Skeletal muscle satellite cell (primary cell): ENCODE data around the gene CRACDL.

Source experiments
- H3K27me3 ChIP-seq: 2 replicates; pipeline ENCODE4 v1.7.0; 2013; ENCODE audit warnings: low read length; ENCODE audit not compliant: control insufficient read depth, insufficient read depth
- H3K36me3 ChIP-seq: 2 replicates; pipeline ENCODE4 v1.7.0; 2013; ENCODE audit warnings: mild to moderate bottlenecking, control low read depth, low read length; ENCODE audit not compliant: insufficient read depth
- H3K4me1 ChIP-seq: 2 replicates; pipeline ENCODE4 v1.7.0; 2013; ENCODE audit warnings: low read length; ENCODE audit not compliant: control insufficient read depth, insufficient read depth
- H3K4me2 ChIP-seq: 2 replicates; pipeline ENCODE4 v1.7.0; 2013; ENCODE audit warnings: mild to moderate bottlenecking, low read length
- H3K4me3 ChIP-seq: 2 replicates; pipeline ENCODE4 v1.7.0; 2013; ENCODE audit warnings: low read length
- H3K9ac ChIP-seq: 2 replicates; pipeline ENCODE4 v1.7.0; 2013; ENCODE audit warnings: mild to moderate bottlenecking, low read depth, low read length, moderate library complexity
- H3K9me3 ChIP-seq: replicated peaks from 2 replicates; pipeline ENCODE4 v1.7.0; 2013; ENCODE audit warnings: mild to moderate bottlenecking, control low read depth, low read length

CRACDL gene

DNA sequence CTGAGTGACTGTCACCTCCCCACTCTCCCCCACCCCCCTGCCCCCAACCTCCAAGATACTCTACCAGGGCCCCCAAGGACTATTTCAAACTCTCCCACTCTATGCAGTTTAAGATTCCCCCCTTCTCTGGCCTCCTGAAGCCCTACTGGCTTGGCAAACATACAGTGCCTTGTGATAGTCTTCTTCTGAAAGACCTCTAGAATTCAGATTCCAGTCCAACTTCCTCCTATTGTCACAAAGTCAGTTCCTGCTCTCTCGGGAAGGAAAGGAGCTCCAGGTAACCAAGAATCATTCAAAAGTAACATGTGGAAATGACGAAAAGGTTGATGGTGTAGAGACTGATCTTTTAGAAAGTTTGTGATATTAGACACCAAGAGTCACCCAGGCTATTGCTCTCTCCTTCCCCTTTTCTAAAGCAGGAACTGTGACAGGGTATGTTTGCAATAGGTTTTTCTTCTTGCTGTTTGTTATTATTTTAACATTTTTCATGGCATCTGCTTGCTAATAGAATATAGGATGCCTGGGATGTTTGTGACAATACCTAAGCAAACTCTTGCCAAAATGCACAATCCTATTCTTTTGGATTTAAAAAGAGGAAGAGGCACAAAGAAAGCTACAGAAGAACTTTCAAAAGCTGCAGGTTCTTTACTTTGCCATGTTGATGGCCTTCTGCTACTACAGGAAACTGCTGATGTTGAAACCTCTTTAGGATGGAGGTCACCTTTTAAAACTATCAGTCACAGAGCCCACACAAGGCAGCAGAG lies 111.6 kb downstream of the CRACDL start:
- Histone ChIP-seq H3K4me2 (no peak overlapping the region), H3K27me3 (peaks cover 31% of the 10 kb centered on the region), H3K36me3 (no peaks in the 10 kb centered on the region), H3K4me3 (no peak overlapping the region), H3K4me1 (no peaks in the 10 kb centered on the region), H3K9ac (no peak overlapping the region), H3K9me3 (no peaks in the 10 kb centered on the region)

DNA sequence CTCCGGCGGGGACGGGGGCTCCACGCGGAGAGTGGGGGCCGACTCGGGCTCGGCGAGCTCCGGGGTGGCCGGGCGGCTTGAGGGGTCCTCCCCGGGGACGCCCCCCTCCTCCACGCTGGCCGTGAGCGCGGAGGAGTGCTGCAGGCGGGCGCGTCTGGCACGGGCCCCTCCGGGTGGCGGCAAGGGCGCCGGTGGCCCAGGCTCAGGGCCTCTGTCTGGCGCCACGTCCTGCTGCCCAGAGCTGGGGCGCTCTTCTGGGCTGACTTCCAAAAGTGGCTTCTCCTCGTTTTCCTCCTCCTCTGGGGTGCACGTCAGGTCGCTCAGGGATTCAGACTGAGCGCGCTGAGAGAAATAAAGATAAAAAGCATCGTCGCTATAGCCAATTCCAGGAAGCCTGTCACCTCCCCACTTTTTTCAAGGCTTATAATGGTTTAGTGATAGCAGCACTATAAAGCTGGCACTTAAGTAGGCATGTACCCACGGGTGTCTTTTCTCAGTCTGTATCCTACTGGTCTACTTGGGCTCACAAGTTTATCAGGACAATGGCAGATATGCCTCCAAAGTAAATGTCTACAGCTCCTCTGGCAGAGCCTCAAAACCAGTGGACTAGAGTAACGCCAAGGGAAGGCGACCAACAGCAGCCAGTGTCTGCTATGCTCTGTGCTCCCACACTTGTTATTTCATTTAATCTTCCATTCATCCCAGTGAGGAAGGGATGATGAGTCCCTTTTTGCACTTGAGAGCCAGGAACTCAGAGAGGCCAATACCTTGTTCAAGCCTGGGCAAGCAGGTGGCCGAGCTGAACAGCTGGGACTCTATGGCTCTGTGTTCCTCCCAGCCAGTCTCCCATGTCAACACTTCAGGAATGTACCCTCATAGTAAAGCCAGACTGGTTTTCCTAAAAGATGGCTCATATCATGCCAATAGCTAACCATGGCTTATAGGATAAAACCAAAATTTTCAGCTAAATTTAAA lies 112.5 kb downstream of the CRACDL start:
- Histone ChIP-seq H3K4me3 (peak overlapping the region; percentile 64), H3K4me1 (no peaks in the 10 kb centered on the region)

DNA sequence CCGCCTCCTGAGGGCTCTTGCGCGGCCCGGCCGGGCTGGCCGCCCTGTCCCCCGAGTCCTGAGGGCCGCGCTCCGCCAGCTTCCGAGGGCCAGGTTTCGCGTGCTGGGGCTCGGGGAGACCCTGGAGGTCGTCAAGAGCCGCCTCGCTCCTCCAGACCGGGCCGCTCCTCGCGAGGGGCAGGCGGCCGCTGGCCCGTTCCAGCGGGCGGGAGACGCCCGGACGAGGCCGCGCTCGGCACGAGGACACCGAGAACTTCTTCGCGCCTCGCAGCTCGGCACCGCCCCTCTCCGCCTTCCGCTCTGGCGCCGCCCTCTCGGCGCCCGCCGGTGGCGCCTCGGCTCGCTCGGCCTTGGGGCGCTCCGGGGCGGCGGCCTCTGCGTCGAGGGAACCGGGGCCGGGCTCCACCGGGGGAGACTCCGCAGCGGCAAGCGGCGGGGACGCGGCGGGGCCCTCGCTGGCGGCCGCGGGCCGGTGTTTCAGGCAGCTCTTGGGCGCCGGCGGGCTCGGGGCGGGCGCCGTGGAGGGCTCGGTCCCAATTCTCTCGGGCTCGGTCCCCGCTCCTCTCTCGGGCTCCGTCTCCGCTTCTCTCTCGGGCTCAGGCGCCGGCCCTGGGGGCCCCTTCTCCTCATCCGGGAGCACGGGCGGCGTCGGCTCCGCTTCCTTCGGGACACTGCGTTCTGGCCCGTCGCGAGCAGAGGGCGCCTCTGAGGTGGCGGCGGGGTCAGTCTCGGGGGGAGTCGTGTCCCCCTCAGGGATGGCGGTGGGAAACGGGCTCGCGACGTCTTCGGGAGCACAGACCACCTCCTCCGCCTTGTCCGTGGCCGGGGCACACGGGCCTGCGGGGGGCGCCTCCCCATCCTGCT lies 113.5 kb downstream of the CRACDL start:
- peaks cover 37% of the 10 kb centered on the region for H3K27me3 ChIP-seq
- no peaks in the 10 kb centered on the region for H3K9me3 ChIP-seq
- H3K36me3 ChIP-seq: no peaks in the 10 kb centered on the region
- H3K4me1 ChIP-seq: no peaks in the 10 kb centered on the region
- H3K4me2 ChIP-seq: peak overlapping the region; percentile 84
- H3K4me3 ChIP-seq: peak overlapping the region; percentile 64
- H3K9ac ChIP-seq: peak overlapping the region; percentile 60

More for the DNA sequence above, 112.5 kb downstream of the CRACDL start:
- Histone ChIP-seq H3K36me3 (no peaks in the 10 kb centered on the region), H3K9ac (no peak overlapping the region), H3K9me3 (no peaks in the 10 kb centered on the region), H3K27me3 (peaks cover 31% of the 10 kb centered on the region), H3K4me2 (peak overlapping the region; percentile 84)

DNA sequence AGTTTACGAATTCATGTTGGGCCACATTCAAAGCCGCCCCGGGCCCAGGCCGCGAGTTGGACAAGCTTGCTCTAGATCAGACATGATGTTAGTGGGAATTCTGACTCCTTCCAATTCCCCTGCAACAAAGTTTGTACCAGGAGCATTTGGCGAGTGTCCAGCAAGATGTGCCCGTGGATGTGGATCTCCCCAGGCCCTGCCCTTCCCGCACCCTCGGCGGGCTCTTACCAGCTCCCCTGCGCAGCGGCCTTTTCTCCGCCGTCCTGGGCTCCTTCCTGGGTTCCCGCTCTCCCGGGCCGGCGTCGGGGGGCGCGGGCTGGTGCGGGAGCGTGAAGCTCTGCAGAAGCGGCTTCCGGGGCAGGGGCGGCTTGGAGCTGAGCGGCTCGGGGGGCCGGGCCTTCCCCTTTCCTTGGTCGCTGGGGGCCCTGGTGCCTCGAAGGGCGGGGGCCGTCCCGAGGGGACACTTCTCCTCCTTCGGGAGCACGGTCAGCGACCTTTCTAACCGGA lies 114.3 kb downstream of the CRACDL start:
- Histone ChIP-seq H3K27me3 (peaks cover 41% of the 10 kb centered on the region), H3K9ac (no peak overlapping the region), H3K36me3 (no peaks in the 10 kb centered on the region), H3K4me2 (no peak overlapping the region), H3K9me3 (no peaks in the 10 kb centered on the region), H3K4me1 (no peaks in the 10 kb centered on the region), H3K4me3 (no peak overlapping the region)

DNA sequence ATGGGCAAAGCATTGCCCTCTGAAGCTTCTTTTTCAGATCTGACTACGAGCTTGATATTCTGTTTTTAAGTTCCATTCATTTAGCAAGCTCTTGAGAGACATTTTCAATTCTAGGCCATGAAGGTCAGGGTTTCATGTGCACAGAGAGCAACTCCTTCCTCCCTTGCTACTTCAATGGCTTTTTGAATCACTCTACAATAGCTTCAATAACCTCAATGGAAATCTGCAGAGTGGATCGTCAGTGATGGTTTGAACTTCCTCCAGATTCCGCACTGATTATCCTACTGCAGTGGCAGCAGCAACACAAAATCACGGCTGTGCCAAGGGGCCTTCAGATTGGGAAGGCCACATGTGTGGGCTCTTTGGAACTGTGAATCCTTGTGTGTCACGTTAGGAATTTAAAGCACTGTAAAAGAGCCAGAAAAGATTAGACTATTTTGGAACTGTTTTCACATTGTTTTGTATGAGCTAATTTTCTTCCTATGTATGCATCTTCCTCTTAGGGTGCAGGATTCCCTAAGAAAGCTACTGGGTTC lies 116.7 kb downstream of the CRACDL start:
- H3K9ac ChIP-seq: no peak overlapping the region
- no peaks in the 10 kb centered on the region for H3K9me3 ChIP-seq
- H3K4me3 ChIP-seq: no peak overlapping the region
- peaks cover 42% of the 10 kb centered on the region for H3K27me3 ChIP-seq
- no peaks in the 10 kb centered on the region for H3K36me3 ChIP-seq
- H3K4me2 ChIP-seq: no peak overlapping the region
- H3K4me1 ChIP-seq: no peaks in the 10 kb centered on the region

DNA sequence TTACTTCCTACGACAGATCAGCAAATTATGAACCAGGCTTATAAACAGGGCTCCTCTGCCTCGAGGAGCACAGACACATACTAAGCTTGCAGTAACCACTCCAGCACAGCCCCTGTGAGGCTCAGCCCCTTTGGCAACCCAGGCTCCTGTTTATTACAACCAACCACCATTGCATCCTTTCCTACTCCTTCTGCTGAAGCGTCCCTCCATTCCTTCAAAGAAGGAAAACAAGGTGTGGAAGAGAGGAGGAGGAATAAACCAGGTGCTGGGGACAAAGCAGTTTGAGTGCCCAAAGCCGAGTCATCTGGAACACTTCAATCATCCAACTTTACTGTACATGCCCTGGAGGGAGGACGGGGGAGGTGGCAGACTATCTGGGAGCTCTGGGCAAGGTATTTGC lies 117.9 kb downstream of the CRACDL start:
- Histone ChIP-seq H3K36me3 (no peaks in the 10 kb centered on the region), H3K9ac (no peak overlapping the region), H3K4me2 (no peak overlapping the region), H3K4me3 (no peak overlapping the region), H3K27me3 (peaks cover 33% of the 10 kb centered on the region), H3K9me3 (no peaks in the 10 kb centered on the region), H3K4me1 (no peaks in the 10 kb centered on the region)

DNA sequence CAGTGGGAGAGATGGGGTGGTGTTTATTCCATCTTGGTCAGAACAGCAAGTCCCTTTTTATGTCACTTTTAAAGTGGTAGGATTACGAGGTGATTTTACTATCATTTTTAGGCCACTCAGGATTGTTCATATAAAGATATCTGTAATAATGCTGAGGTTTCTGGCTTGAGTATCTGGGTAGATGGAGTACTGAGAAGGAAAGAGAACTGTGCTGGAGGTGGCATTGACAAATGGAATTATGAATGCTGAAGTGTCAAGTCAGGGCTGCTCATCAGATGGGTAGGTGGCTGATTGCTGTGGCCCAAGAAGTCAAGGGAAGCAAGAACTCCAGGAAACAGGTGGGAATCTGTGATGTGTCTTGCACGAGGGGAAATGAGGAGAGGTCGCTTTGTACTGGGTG lies 119.7 kb downstream of the CRACDL start:
- no peaks in the 10 kb centered on the region for H3K36me3 ChIP-seq
- H3K4me2 ChIP-seq: no peak overlapping the region
- no peaks in the 10 kb centered on the region for H3K9me3 ChIP-seq
- no peaks in the 10 kb centered on the region for H3K4me1 ChIP-seq
- peaks cover 31% of the 10 kb centered on the region for H3K27me3 ChIP-seq
- no peak overlapping the region for H3K4me3 ChIP-seq
- no peak overlapping the region for H3K9ac ChIP-seq

DNA sequence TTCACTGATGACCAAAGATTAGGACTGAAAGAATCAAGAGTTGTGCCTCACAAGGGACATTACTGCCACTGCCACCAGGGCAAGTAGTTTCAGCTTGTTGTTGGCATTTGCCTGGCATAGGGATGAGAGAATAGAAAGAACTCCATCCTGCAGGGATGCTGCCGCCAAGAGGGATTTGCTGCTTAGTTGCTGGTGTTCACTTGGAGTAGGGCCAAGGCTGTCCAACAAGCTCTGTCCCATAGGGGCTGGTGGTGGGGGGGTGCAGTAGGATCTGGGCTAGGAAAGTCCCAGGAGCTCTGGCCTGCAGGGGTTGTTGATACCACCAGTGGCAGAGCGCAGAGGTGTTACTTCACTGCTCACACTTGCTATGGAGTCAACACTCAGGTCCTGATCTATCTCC lies 120.2 kb downstream of the CRACDL start:
- Histone ChIP-seq H3K4me1 (no peaks in the 10 kb centered on the region), H3K27me3 (peaks cover 26% of the 10 kb centered on the region), H3K36me3 (no peaks in the 10 kb centered on the region), H3K9me3 (no peaks in the 10 kb centered on the region), H3K4me3 (no peak overlapping the region), H3K4me2 (no peak overlapping the region), H3K9ac (no peak overlapping the region)

DNA sequence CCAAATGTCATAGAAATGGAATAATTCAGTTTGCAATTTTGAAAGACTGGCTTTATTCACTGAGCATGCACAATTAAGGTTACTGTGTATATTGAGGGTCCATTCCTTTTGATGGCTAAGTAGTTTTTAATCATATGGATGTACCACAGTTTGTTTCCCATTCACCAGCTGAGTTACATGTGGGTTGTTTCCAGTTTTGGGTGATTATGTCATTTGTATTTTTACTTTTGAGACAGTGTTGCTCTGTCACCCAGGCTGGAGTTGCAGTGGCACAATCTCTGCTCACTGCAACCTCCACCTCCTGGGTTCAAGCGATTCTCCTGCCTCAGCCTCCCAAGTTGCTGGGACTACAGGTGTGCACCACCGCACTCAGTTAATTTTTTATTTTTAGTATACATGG lies 124.3 kb downstream of the CRACDL start:
- H3K27me3 ChIP-seq: peaks cover 23% of the 10 kb centered on the region
- H3K9ac ChIP-seq: no peak overlapping the region
- H3K36me3 ChIP-seq: no peaks in the 10 kb centered on the region
- H3K4me1 ChIP-seq: peaks cover 3% of the 10 kb centered on the region
- no peaks in the 10 kb centered on the region for H3K9me3 ChIP-seq
- no peak overlapping the region for H3K4me2 ChIP-seq
- H3K4me3 ChIP-seq: no peak overlapping the region

DNA sequence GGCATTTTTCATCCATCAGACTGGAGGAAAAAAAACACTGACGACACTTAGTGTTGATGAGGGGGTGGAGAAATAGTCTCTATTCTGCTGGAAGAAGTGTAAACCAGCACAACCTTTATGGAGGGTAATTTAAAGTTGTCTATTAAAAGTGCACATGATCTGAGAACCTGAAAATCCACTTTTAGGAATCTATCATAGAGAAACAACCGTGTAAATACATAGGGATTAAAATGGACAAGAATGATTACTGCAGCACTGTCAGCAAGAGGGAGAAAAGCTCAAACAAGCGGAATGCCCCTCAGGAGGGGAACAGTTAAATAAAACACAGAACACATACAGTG lies 125.5 kb downstream of the CRACDL start:
- peaks cover 15% of the 10 kb centered on the region for H3K27me3 ChIP-seq
- H3K9ac ChIP-seq: no peak overlapping the region
- H3K4me3 ChIP-seq: no peak overlapping the region
- H3K4me1 ChIP-seq: peaks cover 15% of the 10 kb centered on the region
- no peaks in the 10 kb centered on the region for H3K9me3 ChIP-seq
- no peaks in the 10 kb centered on the region for H3K36me3 ChIP-seq
- H3K4me2 ChIP-seq: no peak overlapping the region
